ENCODE data around the gene DPP6.

- TF ChIP-seq, protein P1, sequence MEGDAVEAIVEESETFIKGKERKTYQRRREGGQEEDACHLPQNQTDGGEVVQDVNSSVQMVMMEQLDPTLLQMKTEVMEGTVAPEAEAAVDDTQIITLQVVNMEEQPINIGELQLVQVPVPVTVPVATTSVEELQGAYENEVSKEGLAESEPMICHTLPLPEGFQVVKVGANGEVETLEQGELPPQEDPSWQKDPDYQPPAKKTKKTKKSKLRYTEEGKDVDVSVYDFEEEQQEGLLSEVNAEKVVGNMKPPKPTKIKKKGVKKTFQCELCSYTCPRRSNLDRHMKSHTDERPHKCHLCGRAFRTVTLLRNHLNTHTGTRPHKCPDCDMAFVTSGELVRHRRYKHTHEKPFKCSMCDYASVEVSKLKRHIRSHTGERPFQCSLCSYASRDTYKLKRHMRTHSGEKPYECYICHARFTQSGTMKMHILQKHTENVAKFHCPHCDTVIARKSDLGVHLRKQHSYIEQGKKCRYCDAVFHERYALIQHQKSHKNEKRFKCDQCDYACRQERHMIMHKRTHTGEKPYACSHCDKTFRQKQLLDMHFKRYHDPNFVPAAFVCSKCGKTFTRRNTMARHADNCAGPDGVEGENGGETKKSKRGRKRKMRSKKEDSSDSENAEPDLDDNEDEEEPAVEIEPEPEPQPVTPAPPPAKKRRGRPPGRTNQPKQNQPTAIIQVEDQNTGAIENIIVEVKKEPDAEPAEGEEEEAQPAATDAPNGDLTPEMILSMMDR (IDR thresholded peaks at IDR 0.05 in 4 of 5, conservative IDR thresholded peaks at IDR 0.05 in 1 of 5): no peak
- TF ChIP-seq POLR2A (IDR thresholded peaks at IDR 0.05): no peak
These were observed 803.2 kb downstream of the DPP6 start for GRCh38 chr7:154855366-154855765.
